G401.6 (cell line): Measurements from ENCODE around the gene RBM26.

Experiments
- FAIRE-seq: peaks from 2 replicates; lab custom pipeline; 2012; peaks lifted over from hg19 to GRCh38; lab: Jason Lieb, UNC

Gene RBM26

DNA sequence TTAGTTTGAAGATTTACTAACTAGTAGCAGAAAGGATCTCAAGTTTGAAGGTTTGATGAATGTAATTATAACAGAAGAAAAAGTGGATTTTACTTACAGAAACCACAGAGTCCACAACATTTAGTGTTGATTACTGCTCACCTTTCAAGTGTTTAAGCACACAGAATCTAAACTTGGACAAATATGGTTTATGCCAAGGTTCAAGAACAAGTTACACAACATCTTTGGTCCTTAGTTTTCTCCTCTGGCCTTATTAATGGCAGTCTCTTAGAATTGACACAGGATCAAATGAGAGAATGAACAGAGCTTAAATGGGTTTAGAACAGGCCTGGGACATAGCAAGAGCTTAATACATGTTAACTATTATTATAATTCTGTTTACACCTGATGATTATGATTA is 133.0 kb downstream of the RBM26 start:
- no peak for FAIRE-seq

DNA sequence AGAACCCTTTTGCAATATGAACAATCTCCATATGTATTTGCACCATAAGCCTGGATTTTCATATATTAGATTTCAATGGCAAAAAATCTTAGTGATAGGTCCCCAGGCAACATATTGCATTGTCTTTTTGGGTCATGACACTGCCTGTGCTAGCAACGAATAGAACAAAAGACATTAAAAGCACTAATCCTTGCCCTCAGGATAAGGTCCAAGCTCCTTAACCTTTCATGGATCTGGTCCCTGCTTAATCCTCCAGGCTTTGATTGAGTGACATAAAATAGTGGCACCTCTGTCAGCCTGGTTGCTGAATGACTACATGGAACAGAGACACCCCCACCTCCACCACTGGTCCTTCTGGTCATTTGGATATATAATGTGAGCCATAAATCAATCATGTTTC is 134.4 kb downstream of the RBM26 start:
- FAIRE-seq, result no peak

DNA sequence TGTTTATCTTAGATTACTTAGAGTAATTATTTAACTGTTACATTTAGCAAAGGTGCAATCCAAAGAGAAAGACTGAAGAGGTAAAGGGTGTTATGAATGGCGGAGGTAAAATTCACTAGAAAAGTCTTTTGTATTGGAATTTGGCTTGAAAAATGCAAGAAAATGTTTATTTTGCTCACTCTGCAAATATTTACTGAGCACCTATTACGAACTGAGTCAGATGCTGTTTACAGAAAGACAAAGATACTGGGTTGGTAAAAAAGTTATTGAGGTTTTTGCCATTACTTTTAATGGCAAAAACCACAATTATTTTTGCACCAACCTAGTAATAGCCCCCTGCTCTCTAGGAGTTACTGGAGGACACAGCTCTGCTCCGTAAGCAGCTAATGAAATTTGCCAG is 135.2 kb downstream of the RBM26 start:
- FAIRE-seq, result no peak
